OCI-M2 (cell line): Measurements from ENCODE around the gene BFSP2.

Experiments used
- DNase-seq: peaks from one replicate; lab custom pipeline; 2025; ENCODE audit not compliant: unreplicated experiment; lab: John Stamatoyannopoulos, UW

The BFSP2 gene

GRCh38 chr3:133414021-133414392 lies 14.2 kb downstream of the BFSP2 start:
- no peak for DNase-seq

- DNase-seq = no peak
Observed at GRCh38 chr3:133418361-133418760, 18.5 kb downstream of the BFSP2 start.

- no peak for DNase-seq
Observed at GRCh38 chr3:133419151-133419909, 19.5 kb downstream of the BFSP2 start.

- DNase-seq = no peak
Observed at GRCh38 chr3:133424937-133425869, 25.3 kb downstream of the BFSP2 start.

- no peak for DNase-seq
Observed at GRCh38 chr3:133425898-133426297, 26.0 kb downstream of the BFSP2 start.

GRCh38 chr3:133426721-133427120 lies 26.9 kb downstream of the BFSP2 start:
- no peak for DNase-seq

GRCh38 chr3:133428552-133428951 lies 28.7 kb downstream of the BFSP2 start:
- no peak for DNase-seq

- no peak for DNase-seq
Observed at GRCh38 chr3:133429063-133429462, 29.2 kb downstream of the BFSP2 start.

- DNase-seq = no peak
Observed at GRCh38 chr3:133439563-133439962, 39.7 kb downstream of the BFSP2 start.

- no peak for DNase-seq
Observed at GRCh38 chr3:133440652-133441051, 40.8 kb downstream of the BFSP2 start.

- DNase-seq = no peak
Observed at GRCh38 chr3:133441867-133442270, 42.0 kb downstream of the BFSP2 start.

- DNase-seq = no peak
Observed at GRCh38 chr3:133442518-133442917, 42.7 kb downstream of the BFSP2 start.

GRCh38 chr3:133443649-133444422 lies 44.0 kb downstream of the BFSP2 start:
- no peak for DNase-seq

- DNase-seq = no peak
Observed at GRCh38 chr3:133444423-133444774, 44.5 kb downstream of the BFSP2 start.

- DNase-seq = no peak
Observed at GRCh38 chr3:133445108-133445507, 45.3 kb downstream of the BFSP2 start.

- DNase-seq = no peak
Observed at GRCh38 chr3:133447750-133448477, 48.1 kb downstream of the BFSP2 start.

GRCh38 chr3:133448478-133449122 lies 48.7 kb downstream of the BFSP2 start:
- no peak for DNase-seq

GRCh38 chr3:133451309-133451708 lies 51.5 kb downstream of the BFSP2 start:
- no peak for DNase-seq

GRCh38 chr3:133452641-133453319 lies 52.9 kb downstream of the BFSP2 start:
- DNase-seq = no peak

- no peak for DNase-seq
Observed at GRCh38 chr3:133453383-133453782, 53.5 kb downstream of the BFSP2 start.
